H1 (cell line): Measurements from ENCODE around the gene CYTH1. TPM values are rescaled to one million over a fixed set of nuclear protein-coding genes. Genes with fewer than 3 reads are reported as not detected.

Experiments used
- CEBPB ChIP-seq: IDR thresholded peaks from 2 replicates; pipeline ENCODE4 v1.6.1; 2012; ENCODE audit warnings: low read depth, low read length
- EZH2 ChIP-seq: fragments of 200-600 bp; sonication (generic); IDR thresholded peaks from 2 replicates; pipeline ENCODE4 v1.7.1; 2012; ENCODE audit warnings: low read depth, mild to moderate bottlenecking, moderate library complexity, low read length, inconsistent platforms; ENCODE audit not compliant: severe bottlenecking
- TAF1 ChIP-seq: IDR thresholded peaks from 2 replicates; pipeline ENCODE4 v1.6.1; 2011; ENCODE audit warnings: mild to moderate bottlenecking, low read depth, low read length
- TCF12 ChIP-seq: IDR thresholded peaks from 2 replicates; pipeline ENCODE4 v1.6.1; 2011; ENCODE audit warnings: low read depth, mild to moderate bottlenecking, low read length
- TEAD4 ChIP-seq: IDR thresholded peaks from 2 replicates; pipeline ENCODE4 v1.6.1; 2012; ENCODE audit warnings: low read depth, low read length, inconsistent platforms, mixed read lengths
- polyA plus RNA-seq, 7 experiments: library from polyadenylated mRNA; depleted of rRNA in 3 of 7; stranded (reverse) in 5 of 7; unstranded in 2 of 7; fragments of >200 nt in 5 of 7; fragments of 200-250 nt in 2 of 7; gene quantifications; 1 replicate in 5 of 7; 2 replicates in 1 of 7; 4 replicates in 1 of 7; pipeline versions ENCODE4 v1.2.1 to v1.2.3, GENCODE V29; 2011 to 2013; ENCODE audit warnings: missing spikeins in 2 of 7, mixed read lengths in 2 of 7
- total RNA-seq: library from RNA; stranded (reverse); fragmentation: NEBNext Ultra II Directional; extraction: Animal tissue kit (Norgen Biotek cat#: 25700); gene quantifications from 2 replicates; pipeline ENCODE4 v1.2.1, GENCODE V29; 2021

Gene CYTH1
- total and polyA plus RNA-seq, 2 of the 8 experiments (the other 6 are each of a cell fraction or from before 2014, with no cell fraction given): 12.8 to 14.8 TPM

GRCh38 chr17:78771758-78772382 is 10.2 kb downstream of the CYTH1 start (continued):
- TF ChIP-seq EZH2: no peak
- no peak for TF ChIP-seq TAF1
- TF ChIP-seq CEBPB: no peak
- TF ChIP-seq TEAD4: no peak
- no peak for TF ChIP-seq TCF12
